K562 (cell line): ENCODE results near the gene OPRM1. TPM values are rescaled to one million over a fixed set of nuclear protein-coding genes. Genes with fewer than 3 reads are reported as not detected.

Experiments used
- ATAC-seq: fragments of 200-7000 bp; cut with Tn5 transposase; 3 replicates; pipeline ENCODE4 v1.9.1; 2020; ENCODE audit warnings: moderate library complexity
- BruUV-seq: library from RNA; stranded (reverse); fragments of 400-500 nt; replicated peaks from 2 replicates; lab custom pipeline; 2021; lab: Mats Ljungman, UMichigan
- CTCF ChIA-PET: fragments of 300-600 bp; formaldehyde crosslinking; extraction: SDS; loops from one replicate; lab custom pipeline; 2021; ENCODE audit warnings: low intra/inter-chr PET ratio; lab: Yijun Ruan, JAX
- POLR2A ChIA-PET: fragments of 300-600, 350-650 bp; sonication (Branson Sonifier 250); formaldehyde crosslinking; extraction: SDS; loops from one replicate; lab custom pipeline; 2021; ENCODE audit warnings: antibody characterized with exemption, inconsistent platforms; lab: Yijun Ruan, JAX
- DNase-seq, 4 experiments: peaks; one replicate each; pipeline versions ENCODE4 v3.0.0 to v3.0.0-alpha.2; 2011 to 2018; ENCODE audit warnings: low spot score in 3 of 4, mixed read lengths in 3 of 4; ENCODE audit errors: extremely low read depth in 1 of 4
- FAIRE-seq: peaks from 2 replicates; lab custom pipeline; 2011; peaks lifted over from hg19 to GRCh38; lab: Jason Lieb, UNC
- H2AFZ ChIP-seq: 2 replicates; pipeline ENCODE4 v1.6.0; 2011; ENCODE audit warnings: low read depth, low read length, control low read depth, inconsistent platforms
- H3K27ac ChIP-seq: fragments of 200-600 bp; 3 replicates; pipeline ENCODE4 v1.8.0; 2011; ENCODE audit warnings: low read depth, mild to moderate bottlenecking, control low read depth, inconsistent platforms, low read length, moderate library complexity, mixed read lengths; ENCODE audit errors: extremely low read depth
- H3K27me3 ChIP-seq, 2 experiments: fragments of 300-600 bp in 1 of 2; 2 replicates in 1 of 2; 3 replicates in 1 of 2; pipeline versions ENCODE4 v1.6.0 to v1.8.0; 2011; ENCODE audit warnings: inconsistent platforms in 2 of 2, low read length in 2 of 2, mild to moderate bottlenecking in 1 of 2, mixed read lengths in 1 of 2, moderate library complexity in 1 of 2; ENCODE audit not compliant: control insufficient read depth in 2 of 2, insufficient read depth in 2 of 2
- H3K36me3 ChIP-seq: fragments of 300-600 bp; 3 replicates; pipeline ENCODE4 v1.8.0; 2011; ENCODE audit warnings: mild to moderate bottlenecking, low read length, inconsistent platforms; ENCODE audit not compliant: control insufficient read depth, insufficient read depth
- H3K4me1 ChIP-seq, 2 experiments: fragments of 200-600 bp in 1 of 2; replicated peaks in 1 of 2; 2 replicates in 1 of 2; 3 replicates in 1 of 2; pipeline versions ENCODE4 v1.5.1 to v1.8.0; 2011; ENCODE audit warnings: inconsistent platforms in 2 of 2, low read length in 2 of 2, mild to moderate bottlenecking in 1 of 2, mixed read lengths in 1 of 2, moderate library complexity in 1 of 2; ENCODE audit not compliant: control insufficient read depth in 2 of 2, insufficient read depth in 2 of 2
- H3K4me2 ChIP-seq: 2 replicates; pipeline ENCODE4 v1.6.1; 2011; ENCODE audit warnings: low read length, control low read depth, inconsistent platforms, mixed read lengths; ENCODE audit not compliant: insufficient read depth
- H3K4me3 ChIP-seq: fragments of 200-600 bp; sonication (generic), shearing (Covaris generic); 2 replicates; pipeline ENCODE4 v1.5.1; 2016; ENCODE audit warnings: control low read depth, inconsistent platforms
- H3K79me2 ChIP-seq: fragments of 200-600 bp; 3 replicates; pipeline ENCODE4 v1.8.0; 2011; ENCODE audit warnings: low read length, inconsistent platforms; ENCODE audit not compliant: control insufficient read depth, insufficient read depth
- H3K9ac ChIP-seq, 2 experiments: 2 replicates each; pipeline versions ENCODE4 v1.6.0 to v1.6.1; 2011; ENCODE audit warnings: low read depth in 2 of 2, low read length in 2 of 2, control low read depth in 1 of 2, inconsistent platforms in 1 of 2, mild to moderate bottlenecking in 1 of 2, mixed read lengths in 1 of 2; ENCODE audit not compliant: insufficient read depth in 1 of 2
- H3K9me1 ChIP-seq: one replicate; pipeline ENCODE4 v1.6.0; 2011; ENCODE audit warnings: inconsistent platforms, mild to moderate bottlenecking, low read length, moderate library complexity; ENCODE audit not compliant: control insufficient read depth, insufficient read depth
- H3K9me3 ChIP-seq: replicated peaks from 2 replicates; pipeline ENCODE4 v1.5.1; 2011; ENCODE audit warnings: low read depth, low read length, inconsistent platforms; ENCODE audit not compliant: control insufficient read depth, insufficient read depth
- H4K20me1 ChIP-seq: replicated peaks from 2 replicates; pipeline ENCODE4 v1.6.1; 2011; ENCODE audit warnings: low read length, inconsistent platforms, mixed read lengths; ENCODE audit not compliant: control insufficient read depth, insufficient read depth
- GABPB1 ChIP-seq: sonication (generic); formaldehyde crosslinking; IDR thresholded peaks from 2 replicates; pipeline ENCODE4 v1.8.0; 2022; ENCODE audit warnings: mild to moderate bottlenecking, missing genetic modification reagents
- NUFIP1 ChIP-seq: fragments of 450-650 bp; IDR thresholded peaks from 2 replicates; pipeline ENCODE4 v1.6.1; 2018; ENCODE audit not compliant: partially characterized antibody
- PURB ChIP-seq: sonication (generic); formaldehyde crosslinking; IDR thresholded peaks from 2 replicates; pipeline ENCODE4 v1.9.0; 2021; ENCODE audit warnings: low read depth, mild to moderate bottlenecking, missing genetic modification reagents
- ZNF316 ChIP-seq: fragments of 450-650 bp; IDR thresholded peaks from 2 replicates; pipeline ENCODE4 v1.6.1; 2016
- WGBS: fragments of 100-300 bp; shearing (Covaris generic); methylation state at CpG from one replicate; pipeline ENCODE4 v1.1.6; 2016; ENCODE audit warnings: low coverage, mixed read lengths; ENCODE audit not compliant: insufficient coverage; ENCODE audit errors: missing lambda C conversion rate; 5-methylcytosine and 5-hydroxymethylcytosine counted together
- in situ Hi-C: fragments of 300-500 bp; cut with MboI; formaldehyde crosslinking; loops from 4 replicates; pipeline ENCODE4 v1.15.0; 2018; ENCODE audit warnings: inconsistent platforms, mixed read lengths
- intact Hi-C: fragments of 100-400 bp; cut with micrococcal nuclease; formaldehyde crosslinking; loops from 2 replicates; pipeline ENCODE4 v1.14.2; 2022
- polyA plus RNA-seq, 8 experiments: library from polyadenylated mRNA; depleted of rRNA in 4 of 8; stranded (reverse) in 5 of 8; unstranded in 3 of 8; fragments of >200 nt; fragmentation: Nextera tagmentation in 2 of 8; fragmentation: Illumina TruSeq in 1 of 8; extraction: Ambion mirVana in 2 of 8; extraction: Trizol in 1 of 8; gene quantifications; 2 replicates each; pipeline versions ENCODE4 v1.2.1 to v1.2.3, GENCODE V29; 2011 to 2014; ENCODE audit warnings: inconsistent platforms in 1 of 8, missing spikeins in 1 of 8
- total RNA-seq, 7 experiments: library from RNA; depleted of rRNA in 6 of 7; stranded (reverse); fragments of >200 nt in 6 of 7; fragmentation: Illumina TruSeq in 2 of 7; extraction: Trizol in 2 of 7; gene quantifications; 2 replicates each; pipeline versions ENCODE4 v1.2.1 to v1.2.3, GENCODE V29; 2011 to 2021; ENCODE audit warnings: low replicate concordance in 1 of 7
- TF ChIP-seq, protein P1 (sequence below): sonication (generic); formaldehyde crosslinking; IDR thresholded peaks from 2 replicates; pipeline ENCODE4 v1.8.0; 2022; ENCODE audit warnings: mild to moderate bottlenecking, missing genetic modification reagents

The OPRM1 gene
- total and polyA plus RNA-seq, 9 of the 15 experiments (the other 6 are each of a cell fraction or from before 2014, with no cell fraction given): not detected

DNA sequence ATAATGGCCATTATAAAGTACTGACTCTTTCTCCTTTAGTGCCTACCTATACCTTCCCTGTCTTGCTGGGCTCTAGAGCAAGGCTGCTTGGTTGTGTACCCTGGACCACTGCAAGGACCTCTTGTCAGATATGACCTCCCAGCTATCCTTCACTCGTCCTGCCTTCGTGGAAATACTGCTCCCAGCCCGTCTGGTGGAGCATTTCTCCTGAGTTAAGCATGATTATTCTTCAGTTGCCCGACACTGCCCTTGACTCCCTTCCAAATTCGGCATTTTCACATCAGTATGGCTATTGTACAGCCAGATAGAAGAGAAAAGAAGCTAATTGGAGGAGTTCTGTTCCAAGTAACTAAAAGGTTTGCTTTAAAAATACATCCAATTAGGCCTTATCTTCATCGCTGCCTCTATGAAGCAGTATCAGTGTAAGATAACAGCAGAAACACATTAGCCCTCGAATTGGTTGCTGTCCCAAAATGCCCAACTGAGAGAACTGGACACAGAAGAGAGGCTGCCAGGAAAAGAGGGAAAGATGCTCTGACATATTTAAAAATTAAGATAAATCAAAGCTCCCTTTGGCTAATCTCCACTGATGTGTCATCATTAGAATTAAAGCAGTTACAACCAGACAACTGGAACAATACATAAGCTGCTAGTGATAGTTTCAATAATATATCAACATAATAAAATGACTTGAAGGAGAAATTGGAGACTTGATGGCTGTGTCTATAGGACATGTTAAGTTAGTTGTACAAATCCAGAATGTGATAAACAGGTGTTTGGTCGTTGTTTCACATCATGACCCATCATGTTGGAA lies 54.4 kb downstream of the OPRM1 start:
- no peak for DNase-seq
- Histone ChIP-seq H3K9me3 (no peaks in the 10 kb centered on the region), H3K36me3 (no peaks in the 10 kb centered on the region), H4K20me1 (no peaks in the 10 kb centered on the region), H3K4me1 (no peaks in the 10 kb centered on the region), H3K9ac (no peak overlapping the region), H3K79me2 (no peaks in the 10 kb centered on the region), H2AFZ (no peak overlapping the region), H3K4me3 (no peak overlapping the region), H3K27ac (no peak overlapping the region), H3K27me3 (no peaks in the 10 kb centered on the region), H3K9me1 (no peaks in the 10 kb centered on the region), H3K4me2 (no peak overlapping the region)
- no peak for FAIRE-seq
- WGBS: 0% methylated on average over 8 of the region's 8 CpGs
- CTCF ChIA-PET: no interaction called here
- in situ Hi-C loops (no loop called here), intact Hi-C loops (no loop called here)
- ATAC-seq: no peak
- POLR2A ChIA-PET: no interaction called here
- TF ChIP-seq, protein P1, sequence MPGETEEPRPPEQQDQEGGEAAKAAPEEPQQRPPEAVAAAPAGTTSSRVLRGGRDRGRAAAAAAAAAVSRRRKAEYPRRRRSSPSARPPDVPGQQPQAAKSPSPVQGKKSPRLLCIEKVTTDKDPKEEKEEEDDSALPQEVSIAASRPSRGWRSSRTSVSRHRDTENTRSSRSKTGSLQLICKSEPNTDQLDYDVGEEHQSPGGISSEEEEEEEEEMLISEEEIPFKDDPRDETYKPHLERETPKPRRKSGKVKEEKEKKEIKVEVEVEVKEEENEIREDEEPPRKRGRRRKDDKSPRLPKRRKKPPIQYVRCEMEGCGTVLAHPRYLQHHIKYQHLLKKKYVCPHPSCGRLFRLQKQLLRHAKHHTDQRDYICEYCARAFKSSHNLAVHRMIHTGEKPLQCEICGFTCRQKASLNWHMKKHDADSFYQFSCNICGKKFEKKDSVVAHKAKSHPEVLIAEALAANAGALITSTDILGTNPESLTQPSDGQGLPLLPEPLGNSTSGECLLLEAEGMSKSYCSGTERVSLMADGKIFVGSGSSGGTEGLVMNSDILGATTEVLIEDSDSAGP: no peak
- BruUV-seq: no TSS peak

GRCh38 chr6:154095571-154095970 lies 56.5 kb downstream of the OPRM1 start:
- no peaks in the 10 kb centered on the region for H3K79me2 ChIP-seq
- no peak for DNase-seq
- no peaks in the 10 kb centered on the region for H4K20me1 ChIP-seq
- WGBS: 0% methylated on average over 5 of the region's 5 CpGs
- no peaks in the 10 kb centered on the region for H3K36me3 ChIP-seq
- no peaks in the 10 kb centered on the region for H3K9me1 ChIP-seq
- intact Hi-C loops (no loop called here), in situ Hi-C loops (no loop called here)
- H3K4me1 ChIP-seq: no peaks in the 10 kb centered on the region
- H3K9me3 ChIP-seq: no peaks in the 10 kb centered on the region; the same call in none of the 2 replicates
- H3K4me2 ChIP-seq: no peak overlapping the region
- CTCF ChIA-PET: no interaction called here
- BruUV-seq: no TSS peak
- no peak overlapping the region for H2AFZ ChIP-seq
- H3K27me3 ChIP-seq: no peaks in the 10 kb centered on the region
- POLR2A ChIA-PET: no interaction called here
- no peak for ATAC-seq
- H3K4me3 ChIP-seq: no peak overlapping the region
- no peak for FAIRE-seq
- H3K9ac ChIP-seq: no peak overlapping the region
- H3K27ac ChIP-seq: no peak overlapping the region
- TF ChIP-seq GABPB1 (CRISPR knock-in tag) (no peak), NUFIP1 (no peak), PURB (CRISPR knock-in tag) (no peak), ZNF316 (no peak)
